ENCODE results near the gene KCNH4. TPM values are rescaled to one million over a fixed set of nuclear protein-coding genes. Genes with fewer than 3 reads are reported as not detected.
A peak's percentile ranks its signal among the peaks of the same experiment; 100 is the strongest.

KCNH4 gene
- total RNA-seq, 1 experiment from 2014 or later: 0.24 TPM

GRCh38 chr17:42122371-42123303 lies 58.3 kb downstream of the KCNH4 start, which contains the start of gene HSPB9:
Gene HSPB9 (plus strand): TSS chr17:42122804. CDS start chr17:42122851, 47 bp downstream.
- POLR2A ChIA-PET: no interaction called here
- DNase-seq (ENCODE audit: low spot score) (peak; percentile 86), ATAC-seq (peak; percentile 71)
- peak within 1 kb of the TSS; percentile 72; the same call in 1 of the 2 replicates for H3K27ac Mint-ChIP-seq
- peaks cover 31% of the 10 kb centered on the region for H3K4me1 Mint-ChIP-seq
- TF ChIP-seq NFATC4 (CRISPR knock-in tag; IDR thresholded peaks at IDR 0.05) (no peak), TEAD4 (CRISPR knock-in tag; IDR thresholded peaks at IDR 0.05) (no peak), RELA (CRISPR knock-in tag; IDR thresholded peaks at IDR 0.05; ENCODE audit: borderline replicate concordance) (peak; percentile 57; the same call in 1 of the 2 replicates), NR2C2 (CRISPR knock-in tag; IDR thresholded peaks at IDR 0.05) (peak; percentile 16; the same call in 1 of the 2 replicates), JUN (CRISPR knock-in tag; IDR thresholded peaks at IDR 0.05) (no peak), ETV6 (CRISPR knock-in tag; IDR thresholded peaks at IDR 0.05) (peak; percentile 71; the same call in 1 of the 2 replicates), MYBL2 (CRISPR knock-in tag; IDR thresholded peaks at IDR 0.05) (no peak), ATF1 (CRISPR knock-in tag; IDR thresholded peaks at IDR 0.05) (no peak), NFYB (CRISPR knock-in tag; conservative IDR thresholded peaks at IDR 0.05; ENCODE audit: low read depth) (0 out of 2 replicates have a peak, but pooled peaks have one; percentile 8), ZNF423 (CRISPR knock-in tag; IDR thresholded peaks at IDR 0.05) (no peak), HMGXB4 (CRISPR knock-in tag; IDR thresholded peaks at IDR 0.05) (peak; percentile 77), SP1 (CRISPR knock-in tag; conservative IDR thresholded peaks at IDR 0.05) (peak; percentile 50; the same call in 1 of the 2 replicates), TP53 (CRISPR knock-in tag; IDR thresholded peaks at IDR 0.05) (peak; percentile 41; the same call in 1 of the 2 replicates)
- TF ChIP-seq, protein P1, sequence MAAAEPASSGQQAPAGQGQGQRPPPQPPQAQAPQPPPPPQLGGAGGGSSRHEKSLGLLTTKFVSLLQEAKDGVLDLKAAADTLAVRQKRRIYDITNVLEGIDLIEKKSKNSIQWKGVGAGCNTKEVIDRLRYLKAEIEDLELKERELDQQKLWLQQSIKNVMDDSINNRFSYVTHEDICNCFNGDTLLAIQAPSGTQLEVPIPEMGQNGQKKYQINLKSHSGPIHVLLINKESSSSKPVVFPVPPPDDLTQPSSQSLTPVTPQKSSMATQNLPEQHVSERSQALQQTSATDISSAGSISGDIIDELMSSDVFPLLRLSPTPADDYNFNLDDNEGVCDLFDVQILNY (CRISPR knock-in tag; IDR thresholded peaks at IDR 0.05): 0 out of 2 replicates have a peak, but pooled peaks have one; percentile 64
- TF ChIP-seq, protein P2, sequence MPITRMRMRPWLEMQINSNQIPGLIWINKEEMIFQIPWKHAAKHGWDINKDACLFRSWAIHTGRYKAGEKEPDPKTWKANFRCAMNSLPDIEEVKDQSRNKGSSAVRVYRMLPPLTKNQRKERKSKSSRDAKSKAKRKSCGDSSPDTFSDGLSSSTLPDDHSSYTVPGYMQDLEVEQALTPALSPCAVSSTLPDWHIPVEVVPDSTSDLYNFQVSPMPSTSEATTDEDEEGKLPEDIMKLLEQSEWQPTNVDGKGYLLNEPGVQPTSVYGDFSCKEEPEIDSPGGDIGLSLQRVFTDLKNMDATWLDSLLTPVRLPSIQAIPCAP (CRISPR knock-in tag; IDR thresholded peaks at IDR 0.05): no peak
- TF ChIP-seq, protein P3, sequence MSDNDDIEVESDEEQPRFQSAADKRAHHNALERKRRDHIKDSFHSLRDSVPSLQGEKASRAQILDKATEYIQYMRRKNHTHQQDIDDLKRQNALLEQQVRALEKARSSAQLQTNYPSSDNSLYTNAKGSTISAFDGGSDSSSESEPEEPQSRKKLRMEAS (CRISPR knock-in tag; IDR thresholded peaks at IDR 0.05): peak; percentile 41; the same call in 1 of the 2 replicates
- TF ChIP-seq, protein P4, sequence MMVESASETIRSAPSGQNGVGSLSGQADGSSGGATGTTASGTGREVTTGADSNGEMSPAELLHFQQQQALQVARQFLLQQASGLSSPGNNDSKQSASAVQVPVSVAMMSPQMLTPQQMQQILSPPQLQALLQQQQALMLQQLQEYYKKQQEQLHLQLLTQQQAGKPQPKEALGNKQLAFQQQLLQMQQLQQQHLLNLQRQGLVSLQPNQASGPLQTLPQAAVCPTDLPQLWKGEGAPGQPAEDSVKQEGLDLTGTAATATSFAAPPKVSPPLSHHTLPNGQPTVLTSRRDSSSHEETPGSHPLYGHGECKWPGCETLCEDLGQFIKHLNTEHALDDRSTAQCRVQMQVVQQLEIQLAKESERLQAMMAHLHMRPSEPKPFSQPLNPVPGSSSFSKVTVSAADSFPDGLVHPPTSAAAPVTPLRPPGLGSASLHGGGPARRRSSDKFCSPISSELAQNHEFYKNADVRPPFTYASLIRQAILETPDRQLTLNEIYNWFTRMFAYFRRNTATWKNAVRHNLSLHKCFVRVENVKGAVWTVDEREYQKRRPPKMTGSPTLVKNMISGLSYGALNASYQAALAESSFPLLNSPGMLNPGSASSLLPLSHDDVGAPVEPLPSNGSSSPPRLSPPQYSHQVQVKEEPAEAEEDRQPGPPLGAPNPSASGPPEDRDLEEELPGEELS (CRISPR knock-in tag; IDR thresholded peaks at IDR 0.05): peak; percentile 61; the same call in 1 of the 2 replicates
- TF ChIP-seq, protein P5, sequence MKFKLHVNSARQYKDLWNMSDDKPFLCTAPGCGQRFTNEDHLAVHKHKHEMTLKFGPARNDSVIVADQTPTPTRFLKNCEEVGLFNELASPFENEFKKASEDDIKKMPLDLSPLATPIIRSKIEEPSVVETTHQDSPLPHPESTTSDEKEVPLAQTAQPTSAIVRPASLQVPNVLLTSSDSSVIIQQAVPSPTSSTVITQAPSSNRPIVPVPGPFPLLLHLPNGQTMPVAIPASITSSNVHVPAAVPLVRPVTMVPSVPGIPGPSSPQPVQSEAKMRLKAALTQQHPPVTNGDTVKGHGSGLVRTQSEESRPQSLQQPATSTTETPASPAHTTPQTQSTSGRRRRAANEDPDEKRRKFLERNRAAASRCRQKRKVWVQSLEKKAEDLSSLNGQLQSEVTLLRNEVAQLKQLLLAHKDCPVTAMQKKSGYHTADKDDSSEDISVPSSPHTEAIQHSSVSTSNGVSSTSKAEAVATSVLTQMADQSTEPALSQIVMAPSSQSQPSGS (CRISPR knock-in tag; IDR thresholded peaks at IDR 0.05; ENCODE audit: borderline replicate concordance, low read depth): no peak
- CTCF ChIA-PET: interaction anchor here (0.5 to 3.3 kb wide), 23 partner anchors 8 to 405 kb away, joined by 3 to 22 read pairs (median 4); partner anchors contain the start of genes CNP, DHX58, GHDC and KCNH4
- H3K36me3 Mint-ChIP-seq: peaks cover 27% of the 10 kb centered on the region
- peak within 1 kb of the TSS; percentile 69 for H3K4me3 Mint-ChIP-seq
- H3K9me3 Mint-ChIP-seq: no peaks in the 10 kb centered on the region
- H3K27me3 Mint-ChIP-seq (ENCODE audit: low read depth): no peaks in the 10 kb centered on the region

Data from WTC11 (cell line).